GM19397 (cell line): ENCODE results near the gene INO80D.
"Not testable (repeated sequence)": the region's sequence is repeated elsewhere in the genome, so short reads cannot be mapped to it uniquely, and the experiment has no call there.

Experiments used
- ATAC-seq: cut with Tn5 transposase; IDR thresholded peaks from one replicate; pipeline ENCODE4 v1.9.1; 2021; ENCODE audit warnings: mild to moderate bottlenecking, moderate library complexity; ENCODE audit not compliant: unreplicated experiment

Gene INO80D

GRCh38 chr2:206031162-206031784, 54.7 kb downstream of the INO80D start:
- ATAC-seq = no peak

DNA sequence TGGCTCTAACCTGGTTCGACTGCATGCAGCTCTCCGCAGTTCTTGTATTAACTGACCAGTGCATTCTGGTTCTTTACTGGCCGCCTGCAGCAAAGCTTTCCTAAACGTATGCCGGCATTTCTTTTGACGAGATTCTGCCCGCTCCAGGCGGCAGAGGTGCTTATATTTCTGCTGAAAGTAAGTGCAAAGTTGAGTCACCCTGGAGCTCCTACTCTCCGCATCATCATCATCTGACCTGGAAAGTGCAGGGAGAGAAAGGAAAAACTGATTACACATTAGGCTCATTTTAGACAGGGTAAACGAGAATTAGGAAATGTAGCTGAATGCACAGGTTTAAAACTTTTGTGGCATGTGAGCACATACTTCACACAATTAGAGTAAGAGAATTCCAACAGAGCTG, 57.9 kb downstream of the INO80D start:
- ATAC-seq = no peak

DNA sequence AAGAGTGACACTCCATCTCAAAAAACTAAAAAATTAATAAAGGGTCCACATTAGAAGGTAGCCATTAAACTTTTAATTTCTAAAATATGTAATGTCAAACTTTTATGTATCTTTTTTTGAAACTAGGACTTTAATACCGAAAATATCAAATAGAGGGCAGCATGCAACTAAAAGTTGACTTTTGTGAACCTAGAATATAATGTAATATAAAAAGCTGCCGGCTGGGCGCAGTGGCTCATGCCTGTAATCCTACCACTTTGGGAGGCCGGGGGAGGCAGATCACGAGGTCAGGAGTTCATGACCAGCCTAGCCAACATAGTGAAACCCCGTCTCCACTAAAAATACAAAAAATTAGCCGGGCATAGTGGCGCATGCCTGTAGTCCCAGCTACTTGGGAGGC, 62.8 kb downstream of the INO80D start:
- ATAC-seq = no peak

GRCh38 chr2:206020171-206020570, 65.8 kb downstream of the INO80D start:
- ATAC-seq = no peak

DNA sequence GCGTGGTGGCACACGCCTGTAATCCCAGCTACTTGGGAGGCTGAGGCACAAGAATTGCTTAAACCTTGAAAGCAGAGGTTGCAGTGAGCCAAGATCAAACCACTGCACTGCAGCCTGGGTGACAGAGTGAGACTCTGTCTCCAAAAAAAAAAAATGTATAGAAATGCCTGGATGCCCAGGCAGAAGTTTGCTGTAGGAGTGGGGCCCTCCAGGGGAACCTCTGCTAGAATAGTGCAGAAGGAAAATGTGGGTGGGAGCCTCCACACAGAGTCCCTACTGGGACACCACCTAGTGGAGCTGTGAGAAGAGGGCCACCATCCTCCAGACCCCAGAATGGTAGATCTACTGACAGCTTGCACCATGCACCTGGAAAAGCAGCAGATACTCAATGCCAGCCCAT, 70.2 kb downstream of the INO80D start:
- not testable (repeated sequence) for ATAC-seq

- ATAC-seq = no peak
These were observed 74.2 kb downstream of the INO80D start for GRCh38 chr2:206011795-206012194.

GRCh38 chr2:206011018-206011614, 74.9 kb downstream of the INO80D start:
- no peak for ATAC-seq

DNA sequence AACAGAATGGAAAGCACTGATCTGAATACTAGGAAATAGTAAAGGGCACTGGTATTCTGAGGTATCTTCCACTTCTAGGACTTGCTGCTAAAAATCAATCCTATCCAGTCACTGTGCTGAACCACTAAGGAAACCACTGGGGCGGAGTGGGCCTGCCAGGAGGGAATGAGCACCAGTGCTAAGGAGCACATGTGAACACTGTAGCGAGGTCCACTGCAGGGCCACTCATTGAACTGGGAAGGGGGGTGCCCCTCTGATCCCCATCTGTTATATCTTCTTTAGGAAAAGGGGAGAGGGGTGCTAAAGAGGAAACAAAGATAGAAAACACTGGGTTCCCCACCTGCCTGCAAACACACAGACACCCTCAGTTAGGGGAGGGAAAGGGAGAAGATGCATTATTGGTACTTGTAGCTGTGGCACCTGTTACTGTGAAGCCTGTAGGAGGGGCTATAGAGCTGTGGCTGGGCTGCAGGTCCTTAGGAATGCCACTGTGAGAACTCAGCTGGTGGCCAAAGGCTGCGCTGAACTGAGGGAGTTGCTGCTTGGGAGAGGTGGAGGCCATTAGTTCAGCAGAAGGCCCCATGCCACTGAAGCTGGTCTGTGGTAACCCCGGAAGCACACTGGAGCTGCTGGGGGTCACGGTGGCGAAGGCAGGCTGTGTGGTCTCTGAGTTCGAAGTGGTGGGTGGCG, 81.8 kb downstream of the INO80D start:
- no peak for ATAC-seq

DNA sequence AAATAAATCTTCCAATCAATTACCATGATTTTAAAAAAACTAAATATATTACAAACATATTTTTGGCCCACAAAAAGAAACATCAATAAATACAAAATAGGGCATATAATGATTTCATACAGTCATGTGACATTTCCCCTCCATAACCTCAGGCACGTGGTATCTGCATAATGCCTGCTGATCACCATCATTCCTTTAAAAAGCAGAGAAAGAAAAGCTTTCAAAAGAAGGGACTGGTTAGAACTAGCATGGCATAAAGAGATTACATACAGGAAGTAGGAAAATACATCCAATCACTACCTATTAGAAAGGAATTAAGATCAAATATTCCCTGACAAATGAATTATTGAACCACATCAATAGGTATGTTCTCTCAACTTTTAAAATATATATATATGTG, 83.5 kb downstream of the INO80D start:
- no peak for ATAC-seq

- no peak for ATAC-seq
These were observed 84.1 kb downstream of the INO80D start for GRCh38 chr2:206001912-206002311.

DNA sequence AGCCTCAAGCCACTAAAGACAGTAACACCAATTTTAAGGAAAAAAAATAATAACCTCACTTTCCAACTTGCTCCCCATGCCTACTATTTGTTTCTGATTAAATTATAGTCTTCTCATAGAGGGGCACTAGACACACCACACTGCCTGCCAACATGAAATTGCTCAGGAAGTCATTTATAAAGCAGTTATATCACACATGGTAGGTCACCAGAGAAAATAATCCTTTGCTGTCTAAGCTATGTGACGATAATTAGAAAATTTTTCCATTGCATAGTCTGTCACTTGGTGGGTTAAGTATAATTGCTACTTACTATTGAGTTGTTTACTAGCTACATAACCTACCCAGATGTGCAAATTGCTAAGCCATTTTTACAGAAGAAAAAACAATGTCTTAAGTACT, 85.2 kb downstream of the INO80D start:
- ATAC-seq = no peak

- no peak for ATAC-seq
These were observed 87.4 kb downstream of the INO80D start for GRCh38 chr2:205998583-205998982.

- ATAC-seq = no peak
These were observed 89.8 kb downstream of the INO80D start for GRCh38 chr2:205996161-205996560.

- no peak for ATAC-seq
These were observed 90.7 kb downstream of the INO80D start for GRCh38 chr2:205995260-205995659.

- no peak for ATAC-seq
These were observed 91.6 kb downstream of the INO80D start for GRCh38 chr2:205994344-205994743.

- no peak for ATAC-seq
These were observed 95.9 kb downstream of the INO80D start for GRCh38 chr2:205990104-205990503.

DNA sequence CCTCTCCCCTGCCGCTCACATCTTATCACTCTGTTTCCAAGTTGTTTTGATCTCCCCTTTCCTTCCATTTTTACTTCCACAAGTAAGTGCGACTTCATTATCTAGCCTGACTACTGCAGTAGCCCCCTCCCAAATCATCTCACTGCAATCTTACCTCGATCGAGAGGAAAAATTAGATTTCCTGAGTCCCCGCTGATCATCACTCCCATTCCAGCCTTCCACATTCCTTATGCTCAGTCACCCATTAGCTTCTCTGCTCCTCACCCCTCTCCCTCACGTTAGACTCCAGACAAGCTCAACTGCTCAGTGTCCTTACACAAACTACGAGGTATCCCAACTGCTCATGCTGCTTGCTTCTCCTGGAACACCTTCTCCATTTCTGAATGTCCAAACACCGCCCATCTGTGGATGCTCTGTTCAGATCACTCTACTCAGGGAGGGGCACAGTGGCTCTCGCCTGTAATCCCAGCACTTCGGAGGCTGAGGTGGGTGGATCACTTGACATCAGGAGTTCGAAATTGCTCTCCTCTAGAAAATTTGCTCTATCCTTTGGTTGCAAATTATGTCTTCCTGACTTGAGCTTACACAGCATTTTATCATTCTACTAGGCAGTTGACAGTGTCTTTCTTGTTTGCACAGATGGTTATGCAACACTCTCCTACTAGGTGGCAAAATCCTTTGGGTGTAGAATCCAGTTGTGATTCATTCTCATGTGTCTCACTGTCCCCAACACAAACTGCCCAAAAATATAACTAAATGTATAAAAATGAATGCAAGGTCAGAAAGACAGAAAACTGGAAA, 96.5 kb downstream of the INO80D start:
- ATAC-seq = no peak

- not testable (repeated sequence) for ATAC-seq
These were observed 97.3 kb downstream of the INO80D start for GRCh38 chr2:205988681-205989080.

DNA sequence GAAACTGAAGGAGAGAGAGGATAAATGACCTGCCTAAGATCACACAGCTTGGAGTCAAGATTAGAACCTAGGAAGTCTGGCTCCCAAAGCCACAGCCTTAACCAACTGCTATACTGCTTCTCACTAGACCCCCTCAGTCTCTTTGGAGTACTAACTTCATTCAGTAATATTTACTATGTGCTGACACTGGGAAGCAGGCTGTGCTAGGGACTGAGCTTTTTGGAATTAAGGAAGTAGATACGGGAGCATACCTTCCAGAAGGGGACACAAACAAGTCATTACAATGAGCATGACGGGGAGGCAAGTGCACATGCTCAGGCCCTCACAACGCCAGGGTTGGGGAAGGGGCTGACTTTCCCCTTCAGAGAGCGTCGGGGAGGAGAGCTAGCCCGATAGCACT, 97.7 kb downstream of the INO80D start:
- ATAC-seq = no peak

GRCh38 chr2:205986334-205986733, 99.6 kb downstream of the INO80D start:
- not testable (repeated sequence) for ATAC-seq

DNA sequence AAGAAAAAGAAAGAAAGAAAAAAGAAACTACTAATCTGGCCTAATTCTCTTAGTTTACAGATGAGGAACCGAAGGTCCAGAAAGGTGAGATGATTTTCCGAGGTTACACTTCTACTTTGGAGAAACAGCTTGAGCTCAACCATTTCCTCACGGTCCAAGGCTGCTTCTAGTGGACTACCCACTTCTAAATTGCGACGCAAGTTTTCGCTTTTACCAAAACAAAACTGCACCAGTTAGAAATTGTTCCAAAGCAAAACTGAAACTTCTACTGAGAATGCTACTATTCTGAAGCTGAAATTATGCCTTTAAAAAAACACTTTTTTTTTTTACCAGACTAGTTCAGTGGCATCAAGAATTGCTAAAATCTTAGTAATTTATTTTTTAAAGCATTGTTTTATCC, 101.6 kb downstream of the INO80D start:
- ATAC-seq = peak; percentile 57
